ENCODE measurements around the gene KIZ.

GRCh38 chr20:21133917-21134622 is 8.2 kb downstream of the KIZ start:
- no peak for TF ChIP-seq CTCF (IDR thresholded peaks at IDR 0.05)
- no peak for TF ChIP-seq POLR2AphosphoS5 (IDR thresholded peaks at IDR 0.05)

All from upper lobe of left lung (tissue), 4 donors.